Hair follicle dermal papilla cell (primary cell): ENCODE results near the gene CDK11B. TPM values are rescaled to one million over a fixed set of nuclear protein-coding genes. Genes with fewer than 3 reads are reported as not detected.

ENCODE experiments used
- total RNA-seq: library from RNA; depleted of rRNA; stranded (reverse); fragments of >200 nt; gene quantifications from 2 replicates; pipeline ENCODE4 v1.2.3, GENCODE V29; 2012

Gene CDK11B
- total RNA-seq, result 5.6 and 7.0 TPM in 2 replicates

GRCh38 chr1:1658583-1659549, at the start of gene CDK11B:
TSS of gene CDK11B (minus strand) at chr1:1659004. CDS start at chr1:1657485, 1,519 bp downstream.

DNA sequence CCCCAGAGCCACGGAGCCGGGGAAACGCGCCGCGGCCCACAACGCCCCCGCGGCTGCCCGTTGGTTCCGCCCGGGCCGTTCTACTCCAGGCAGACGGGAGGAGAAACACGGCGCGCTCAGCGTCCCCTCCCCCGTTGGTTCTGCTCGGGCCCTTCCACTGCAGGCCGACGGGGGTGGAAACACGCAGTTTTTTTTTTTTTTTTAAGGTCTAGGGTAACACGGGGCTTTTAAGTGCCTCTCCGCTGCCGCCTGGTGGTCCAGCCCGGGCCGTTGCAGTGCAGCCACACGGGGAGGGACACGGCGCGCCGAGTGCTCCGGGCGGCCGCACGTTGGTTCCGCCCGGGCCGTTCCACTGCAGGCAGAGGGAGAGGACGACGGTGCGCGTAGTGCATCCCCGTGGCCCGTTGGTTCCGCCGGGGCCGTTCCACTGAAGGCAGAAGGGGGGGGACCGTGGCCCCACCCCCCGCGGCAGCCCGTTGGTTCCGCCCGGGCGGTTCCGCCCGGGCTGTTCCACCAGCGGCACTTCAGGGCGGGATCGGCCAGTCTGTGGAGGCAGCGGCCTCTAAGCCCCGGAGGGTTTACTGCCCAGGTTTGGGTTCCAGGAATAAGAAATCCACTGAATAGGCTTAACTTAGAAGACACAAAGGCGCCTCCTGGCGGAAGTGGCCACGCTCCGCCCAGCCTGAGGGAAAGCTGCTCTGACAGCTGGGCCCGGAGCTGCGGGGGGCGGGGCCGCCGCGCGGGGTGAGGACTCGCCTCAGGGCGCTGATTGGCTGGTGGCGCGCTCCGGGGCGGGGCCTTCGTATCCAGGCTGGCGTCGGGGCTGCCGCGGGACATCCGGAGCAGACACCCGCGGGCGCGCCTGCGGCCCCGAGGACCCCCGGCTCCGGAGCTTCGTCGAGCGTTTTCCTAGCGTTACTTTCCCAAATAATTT, 34.2 kb upstream of the CDK11B start, which contains the start of gene SLC35E2B:
TSS of gene SLC35E2B (minus strand) at position 82 of the 934 bp plus-strand sequence. CDS start 16,096 bp downstream, outside the sequence.

GRCh38 chr1:1631782-1632420, 26.9 kb downstream of the CDK11B start, which contains the start of gene MMP23B:
TSS of gene MMP23B (plus strand) at chr1:1632173. CDS start at chr1:1632219, 46 bp downstream.

GRCh38 chr1:1615256-1616044, 43.4 kb downstream of the CDK11B start, which contains the start of gene MIB2:
TSS of gene MIB2 (plus strand) at chr1:1615500. CDS start at chr1:1623453, 7,953 bp downstream.

GRCh38 chr1:1599935-1600860, 58.6 kb downstream of the CDK11B start, which contains the start of gene FNDC10:
TSS of gene FNDC10 (minus strand) at chr1:1600135. CDS start at chr1:1600015, 120 bp downstream.

Other genes starting within 250 kb of the CDK11B start
- 0.81 and 0.85 TPM in 2 replicates for gene ANKRD65, start 237.7 kb downstream of the CDK11B start, total RNA-seq
- 2.4 and 3.4 TPM in 2 replicates for gene VWA1, start 223.3 kb downstream of the CDK11B start, total RNA-seq
- under 0.01 TPM in 2 replicates for gene ATAD3C, start 209.3 kb downstream of the CDK11B start, total RNA-seq
- 12.8 and 18.0 TPM in 2 replicates for gene ATAD3B, start 187.2 kb downstream of the CDK11B start, total RNA-seq
- gene ATAD3A, start 146.8 kb downstream of the CDK11B start, total RNA-seq, result 26.9 and 27.2 TPM in 2 replicates
- gene TMEM240, start 118.4 kb downstream of the CDK11B start, total RNA-seq, result 4.7 and 6.7 TPM in 2 replicates
- gene SSU72, start 84.1 kb downstream of the CDK11B start, total RNA-seq, result 75.3 and 79.8 TPM in 2 replicates
- 2.4 and 2.6 TPM in 2 replicates for gene FNDC10, start 58.9 kb downstream of the CDK11B start, total RNA-seq
- 57.0 and 72.5 TPM in 2 replicates for gene MIB2, start 43.5 kb downstream of the CDK11B start, total RNA-seq
- 0.24 and 0.49 TPM in 2 replicates for gene MMP23B, start 26.8 kb downstream of the CDK11B start, total RNA-seq
- 50.2 and 65.4 TPM in 2 replicates for gene SLC35E2B, start 33.8 kb upstream of the CDK11B start, total RNA-seq
- 12.5 and 16.9 TPM in 2 replicates for gene CDK11A, start 65.4 kb upstream of the CDK11B start, total RNA-seq
- 77.8 and 86.5 TPM in 2 replicates for gene NADK, start 119.5 kb upstream of the CDK11B start, total RNA-seq
- gene GNB1, start 232.1 kb upstream of the CDK11B start, total RNA-seq, result 105 and 107 TPM in 2 replicates